Tibial nerve (tissue), 4 donors: ENCODE results near the gene MRPL2.
"Not testable (repeated sequence)": the region's sequence is repeated elsewhere in the genome, so short reads cannot be mapped to it uniquely, and the experiment has no call there.

Source experiments
- CTCF ChIP-seq, 5 experiments: fragments of 200-600 bp in 3 of 5; fragments of 450-650 bp in 2 of 5; sonication (generic) in 3 of 5; IDR thresholded peaks; one replicate each; pipeline ENCODE4 v1.5.1; 2016 to 2019; ENCODE audit warnings: antibody characterized with exemption in 5 of 5, mild to moderate bottlenecking in 3 of 5, moderate library complexity in 2 of 5
- EP300 ChIP-seq, 2 donors: sonication (generic); formaldehyde crosslinking; IDR thresholded peaks; one replicate each; pipeline ENCODE4 v1.6.1; 2017; ENCODE audit warnings: antibody characterized with exemption in 2 of 2, mild to moderate bottlenecking in 1 of 2
- POLR2A ChIP-seq, 2 donors: fragments of 450-650 bp; IDR thresholded peaks; one replicate each; pipeline ENCODE4 v1.6.1; 2017; ENCODE audit warnings: antibody characterized with exemption in 2 of 2, mild to moderate bottlenecking in 2 of 2, moderate library complexity in 2 of 2

- TF ChIP-seq CTCF, EP300, POLR2A (IDR thresholded peaks at IDR 0.05): not testable (repeated sequence)
Measured at GRCh38 chr6:43081922-43082321, 22.7 kb upstream of the MRPL2 start.
